GM21737 (cell line): ENCODE measurements around the gene ARL14.
"Not testable (repeated sequence)": the region's sequence is repeated elsewhere in the genome, so short reads cannot be mapped to it uniquely, and the experiment has no call there.

Experiments used
- ATAC-seq: cut with Tn5 transposase; IDR thresholded peaks from one replicate; pipeline ENCODE4 v1.9.1; 2021; ENCODE audit warnings: mild to moderate bottlenecking, moderate library complexity; ENCODE audit not compliant: unreplicated experiment

ARL14 gene

GRCh38 chr3:160675566-160676124 lies 1.3 kb upstream of the ARL14 start:
- ATAC-seq, result no peak

- no peak for ATAC-seq
These were observed 510 bp downstream of the ARL14 start for GRCh38 chr3:160677459-160677881.

GRCh38 chr3:160678292-160678842 lies 1.4 kb downstream of the ARL14 start:
- no peak for ATAC-seq

GRCh38 chr3:160684368-160684740 lies 7.4 kb downstream of the ARL14 start:
- no peak for ATAC-seq

GRCh38 chr3:160685144-160685766 lies 8.3 kb downstream of the ARL14 start:
- ATAC-seq, result no peak

GRCh38 chr3:160686955-160687535 lies 10.1 kb downstream of the ARL14 start:
- ATAC-seq, result no peak

- ATAC-seq, result no peak
These were observed 14.2 kb downstream of the ARL14 start for GRCh38 chr3:160691151-160691550.

- no peak for ATAC-seq
These were observed 15.0 kb downstream of the ARL14 start for GRCh38 chr3:160691962-160692361.

GRCh38 chr3:160693191-160693590 lies 16.2 kb downstream of the ARL14 start:
- no peak for ATAC-seq

GRCh38 chr3:160694345-160694744 lies 17.4 kb downstream of the ARL14 start:
- ATAC-seq, result no peak

- ATAC-seq, result no peak
These were observed 18.0 kb downstream of the ARL14 start for GRCh38 chr3:160695003-160695402.

- ATAC-seq, result no peak
These were observed 19.0 kb downstream of the ARL14 start for GRCh38 chr3:160695915-160696327.

- no peak for ATAC-seq
These were observed 20.8 kb downstream of the ARL14 start for GRCh38 chr3:160697637-160698380.

- no peak for ATAC-seq
These were observed 21.7 kb downstream of the ARL14 start for GRCh38 chr3:160698599-160699195.

- ATAC-seq, result no peak
These were observed 24.5 kb downstream of the ARL14 start for GRCh38 chr3:160701490-160701889.

- ATAC-seq, result no peak
These were observed 25.3 kb downstream of the ARL14 start for GRCh38 chr3:160702290-160702689.

- no peak for ATAC-seq
These were observed 27.0 kb downstream of the ARL14 start for GRCh38 chr3:160703974-160704373.

GRCh38 chr3:160707187-160707794 lies 30.3 kb downstream of the ARL14 start:
- ATAC-seq, result no peak

- no peak for ATAC-seq
These were observed 32.7 kb downstream of the ARL14 start for GRCh38 chr3:160709477-160710182.

GRCh38 chr3:160713144-160713543 lies 36.2 kb downstream of the ARL14 start:
- ATAC-seq, result not testable (repeated sequence)
